ENCODE results near the gene CCT6B.
"Not testable (repeated sequence)": the region's sequence is repeated elsewhere in the genome, so short reads cannot be mapped to it uniquely, and the experiment has no call there.

The CCT6B gene

DNA sequence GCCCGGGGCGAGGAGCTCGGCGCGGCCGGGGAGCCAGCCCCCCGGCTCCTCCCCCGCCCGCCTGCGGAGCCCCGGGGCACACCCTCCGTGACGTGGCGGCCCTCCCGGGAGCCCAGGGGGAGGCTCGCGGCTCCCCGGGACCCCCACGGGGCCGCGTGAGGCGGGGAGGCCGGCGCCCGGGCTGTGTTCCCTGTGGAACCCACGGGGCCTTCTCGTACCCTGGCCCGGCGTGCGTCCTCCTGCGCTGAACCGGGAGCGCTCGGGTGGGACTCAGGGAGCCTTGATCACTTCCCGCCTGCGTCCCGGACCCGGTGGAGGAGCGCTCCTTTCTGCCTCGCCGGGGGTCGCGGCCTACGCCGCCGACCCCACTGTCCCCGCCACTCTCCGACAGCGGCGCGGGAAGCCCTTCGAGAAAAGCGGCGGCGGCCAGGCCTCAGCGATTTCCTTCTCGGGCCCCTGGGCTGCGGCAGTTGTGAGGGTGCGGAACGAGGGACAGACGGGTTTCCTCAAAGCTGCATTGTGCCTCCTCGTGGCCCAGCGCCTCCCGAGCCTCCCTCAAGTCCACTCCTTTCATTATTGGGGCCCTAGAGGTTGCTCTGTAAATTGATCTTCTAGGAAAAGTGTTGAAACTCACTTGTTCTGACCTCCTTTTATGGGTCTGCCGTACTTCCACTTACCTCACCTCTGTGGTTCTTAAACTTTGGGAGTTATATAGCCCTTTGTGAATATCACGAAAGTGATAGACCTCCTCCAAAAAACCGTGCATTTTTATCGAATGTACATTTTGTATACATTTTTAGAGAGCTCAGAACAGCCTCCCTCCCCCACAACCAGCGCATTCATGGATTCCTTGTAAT lies 19.6 kb upstream of the CCT6B start:
- DNase-seq (ENCODE audit: extremely low spot score, insufficient read length, low read depth) (peak; percentile 79), FAIRE-seq (peak; percentile 51)

DNA sequence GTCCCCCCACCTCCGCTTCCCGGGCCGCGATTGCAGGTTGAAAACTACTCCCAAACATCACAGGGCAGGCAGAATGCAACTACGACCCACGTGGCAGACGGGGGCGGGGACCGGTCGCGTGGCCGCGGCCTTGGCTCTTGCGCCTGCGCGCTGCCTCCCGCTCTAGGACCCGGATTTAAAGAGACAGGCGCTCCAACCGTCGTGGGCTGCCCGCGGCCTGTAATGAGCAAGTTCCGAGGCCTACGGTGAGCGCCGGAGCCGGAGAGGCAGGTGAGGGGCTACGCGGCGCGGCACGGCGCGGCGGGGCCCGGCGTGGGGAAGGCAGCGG lies 19.1 kb upstream of the CCT6B start, which contains the start of gene LIG3:
Gene LIG3, plus strand, starts transcription at position 160 of the 328 bp plus-strand sequence. CDS start 2,494 bp downstream, outside the sequence.
- FAIRE-seq (peak; percentile 96), DNase-seq (ENCODE audit: extremely low spot score, insufficient read length, low read depth) (peak; percentile 93)

DNA sequence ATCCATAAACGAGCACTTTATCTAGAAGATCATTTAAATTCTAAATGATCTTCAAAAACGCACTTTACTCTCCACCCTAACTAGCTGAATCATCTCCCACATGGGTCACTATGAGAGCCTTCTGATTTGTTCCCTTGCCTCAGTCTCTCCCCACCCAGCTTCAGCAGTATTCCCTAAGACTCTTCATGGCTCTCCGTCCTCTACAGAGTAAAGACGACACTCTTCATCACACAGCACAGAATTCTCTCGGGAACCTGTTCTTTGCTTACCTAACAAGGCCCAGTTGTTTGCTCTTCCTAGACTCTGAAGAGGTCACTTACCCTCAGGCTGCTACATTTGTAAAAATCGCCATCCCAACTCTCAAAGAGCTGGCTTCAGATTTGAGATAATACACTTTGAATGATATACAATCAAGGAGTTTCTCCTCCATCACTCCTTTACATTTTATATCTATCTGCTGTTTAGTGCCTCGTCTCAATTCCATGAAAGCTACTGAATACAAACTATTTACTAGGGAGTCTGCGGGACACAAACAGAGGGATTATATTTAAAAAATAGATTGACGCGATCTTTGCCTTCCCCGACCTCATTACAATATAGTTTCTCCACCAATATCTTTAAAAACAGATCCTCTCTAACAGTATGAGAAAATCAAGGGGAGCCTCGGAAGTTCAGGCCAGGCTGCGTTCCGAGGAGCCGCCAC lies 18.5 kb upstream of the CCT6B start:
- DNase-seq (ENCODE audit: extremely low spot score, insufficient read length, low read depth) (no peak), FAIRE-seq (no peak)

DNA sequence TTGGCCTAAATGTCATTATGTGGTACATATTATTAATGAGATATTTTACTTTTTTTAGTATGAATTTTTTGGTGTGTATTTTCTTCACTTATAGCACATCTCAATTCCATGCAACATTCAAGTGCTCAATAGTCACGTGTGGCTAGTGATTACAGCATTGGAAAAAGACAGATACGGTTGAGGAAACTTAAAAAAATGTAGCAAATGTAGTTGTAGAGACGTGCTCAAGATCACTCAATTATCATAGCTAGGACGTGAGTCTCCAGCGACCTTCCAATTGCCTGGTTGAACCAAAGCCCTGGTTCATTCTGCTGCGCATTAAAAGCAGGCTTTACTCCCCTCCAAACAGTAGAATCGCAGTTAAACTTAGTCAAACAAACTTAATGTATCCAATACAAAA lies 17.9 kb upstream of the CCT6B start:
- FAIRE-seq = no peak
- DNase-seq (ENCODE audit: extremely low spot score, insufficient read length, low read depth) = no peak

DNA sequence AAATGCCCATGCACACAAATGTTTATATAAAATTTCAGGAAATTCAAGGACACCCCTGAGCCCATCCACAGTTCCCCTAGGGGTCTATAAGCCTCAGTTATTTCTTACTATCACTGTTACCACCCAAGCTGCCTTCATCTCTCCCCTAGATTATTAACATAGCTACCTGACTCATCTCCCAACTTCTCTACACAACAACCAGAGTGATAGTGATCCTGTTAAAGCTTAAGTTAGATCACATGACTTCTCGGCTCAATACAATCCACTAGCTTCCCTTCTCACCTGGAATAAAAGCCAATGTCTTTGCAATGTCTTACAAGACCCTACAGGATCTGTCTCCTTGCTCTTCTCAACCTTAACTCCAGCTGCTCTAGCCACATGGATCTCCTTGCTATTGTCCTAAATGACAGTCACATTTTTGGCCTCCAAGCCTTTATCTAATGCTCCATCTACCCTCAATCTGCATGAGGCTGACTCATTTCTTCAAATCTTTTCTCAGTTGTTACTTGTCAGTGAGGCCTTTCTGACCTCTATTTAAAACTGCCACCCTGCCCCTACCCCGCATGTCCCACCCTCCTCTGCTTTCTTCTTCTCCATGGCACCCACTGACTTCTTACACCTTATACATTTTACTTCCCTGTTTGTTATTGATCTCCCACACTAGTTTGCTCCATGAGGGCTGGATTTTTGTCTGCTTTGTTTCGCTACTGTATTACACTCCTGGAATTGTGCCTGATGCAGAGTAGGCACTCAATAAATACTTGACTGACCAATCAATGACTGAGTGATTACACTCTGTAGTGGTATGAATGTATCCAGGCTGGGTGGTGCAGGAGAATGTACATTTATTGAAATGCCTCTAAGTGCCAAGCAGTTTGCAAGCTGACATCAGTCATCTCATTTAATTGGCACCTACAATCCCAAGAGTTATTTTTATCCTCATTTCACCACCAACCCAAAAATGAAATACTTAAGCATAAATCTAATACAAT lies 13.8 kb upstream of the CCT6B start:
- DNase-seq (ENCODE audit: extremely low spot score, insufficient read length, low read depth) = no peak
- FAIRE-seq = no peak

DNA sequence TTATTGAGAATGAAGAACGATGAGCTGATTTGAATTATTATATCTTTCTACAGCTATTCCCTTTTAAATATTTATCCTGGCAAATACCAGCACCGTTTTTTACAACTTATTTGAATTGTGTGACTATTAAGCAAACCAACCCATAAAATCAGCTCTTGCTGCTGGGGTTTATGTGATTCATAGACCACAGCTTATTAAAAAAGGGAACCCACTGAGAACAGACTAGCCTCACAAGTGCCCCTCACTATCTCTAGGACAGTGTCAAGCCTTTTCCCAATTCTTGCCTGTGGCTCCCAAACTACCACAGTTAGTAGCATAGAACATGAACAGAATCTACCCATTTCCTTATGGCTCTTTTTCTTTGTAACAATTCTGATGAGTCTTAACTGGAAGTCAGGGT lies 12.9 kb upstream of the CCT6B start:
- DNase-seq (ENCODE audit: extremely low spot score, insufficient read length, low read depth) (no peak), FAIRE-seq (no peak)

DNA sequence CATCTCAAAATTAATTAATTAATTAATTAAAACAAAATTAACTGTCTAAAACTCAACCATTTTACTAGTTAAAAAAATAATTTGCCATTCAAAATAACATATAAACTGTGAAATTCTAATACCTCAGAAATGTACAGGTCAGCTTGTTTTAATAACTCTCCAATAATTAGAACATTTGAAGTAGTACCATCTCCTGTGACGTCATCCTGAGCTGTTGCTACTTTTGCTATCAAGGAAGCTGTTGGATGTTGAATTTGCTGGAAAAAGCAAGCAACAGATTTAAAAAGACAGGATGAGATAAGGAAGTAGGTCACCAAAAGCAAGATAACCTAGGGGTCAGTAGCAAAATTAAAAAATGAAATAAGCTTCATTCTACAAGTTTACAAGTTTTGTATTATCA lies 2.8 kb downstream of the CCT6B start:
- no peak for FAIRE-seq

DNA sequence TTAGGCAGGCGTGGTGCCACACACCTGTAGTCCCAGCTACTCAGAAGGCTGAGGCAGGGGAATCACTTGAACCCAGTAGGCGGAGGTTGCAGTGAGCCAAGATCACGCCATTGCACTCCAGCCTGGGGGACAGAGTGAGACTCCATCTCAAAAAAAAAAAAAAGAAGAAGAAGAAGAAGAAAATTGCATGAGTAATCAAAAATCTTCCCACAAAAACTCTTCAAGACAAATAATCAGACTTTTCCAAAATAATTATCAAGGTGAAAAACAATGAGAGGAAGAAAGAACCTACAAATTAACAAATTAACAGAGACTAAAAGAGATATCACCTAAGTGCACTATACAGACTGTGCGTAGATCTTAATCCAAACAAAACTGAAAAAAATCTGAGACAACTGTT lies 10.5 kb downstream of the CCT6B start:
- DNase-seq (ENCODE audit: extremely low spot score, insufficient read length, low read depth) = not testable (repeated sequence)

More for the DNA sequence above, 2.8 kb downstream of the CCT6B start:
- no peak for DNase-seq (ENCODE audit: extremely low spot score, insufficient read length, low read depth)

DNA sequence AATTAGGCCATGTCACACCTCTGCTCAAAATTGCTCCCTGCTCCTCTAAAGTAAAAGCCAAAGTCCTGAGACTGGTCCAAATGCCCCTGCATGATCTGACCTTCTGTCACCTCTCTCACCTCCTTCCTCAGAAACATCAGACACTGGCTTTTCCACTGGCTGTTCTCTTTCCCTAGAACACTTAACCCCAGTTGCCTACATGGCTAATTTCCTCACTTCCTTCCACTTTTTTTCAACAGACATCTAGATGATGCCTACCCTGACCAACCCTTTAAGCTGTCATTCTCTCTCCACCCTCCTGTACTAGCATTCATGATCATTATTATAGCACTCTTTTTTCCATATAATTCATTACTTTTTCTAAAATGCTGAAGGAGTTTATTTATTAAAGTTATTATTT lies 31.0 kb downstream of the CCT6B start:
- DNase-seq (ENCODE audit: extremely low spot score, insufficient read length, low read depth) = no peak
- FAIRE-seq = no peak

More for the DNA sequence above, 10.5 kb downstream of the CCT6B start:
- not testable (repeated sequence) for FAIRE-seq

DNA sequence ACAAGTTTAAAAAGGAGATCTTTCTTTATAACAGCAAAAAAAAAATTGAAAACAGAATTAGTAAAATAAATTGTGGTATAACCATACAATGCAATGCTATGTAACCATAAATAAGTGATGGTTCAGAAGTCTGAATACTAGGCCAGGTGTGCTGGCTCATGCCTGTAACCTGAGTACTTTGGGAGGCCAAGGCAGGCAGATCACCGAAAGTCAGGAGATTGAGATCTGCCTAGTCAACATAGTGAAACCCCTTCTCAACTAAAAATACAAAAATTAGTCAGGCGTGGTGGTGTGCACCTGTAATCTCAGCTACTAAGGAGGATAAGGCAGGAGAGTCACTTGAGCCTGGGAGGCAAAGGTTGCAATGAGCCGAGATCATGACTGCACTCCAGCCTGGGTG lies 34.6 kb downstream of the CCT6B start:
- DNase-seq (ENCODE audit: extremely low spot score, insufficient read length, low read depth) (no peak), FAIRE-seq (no peak)

DNA sequence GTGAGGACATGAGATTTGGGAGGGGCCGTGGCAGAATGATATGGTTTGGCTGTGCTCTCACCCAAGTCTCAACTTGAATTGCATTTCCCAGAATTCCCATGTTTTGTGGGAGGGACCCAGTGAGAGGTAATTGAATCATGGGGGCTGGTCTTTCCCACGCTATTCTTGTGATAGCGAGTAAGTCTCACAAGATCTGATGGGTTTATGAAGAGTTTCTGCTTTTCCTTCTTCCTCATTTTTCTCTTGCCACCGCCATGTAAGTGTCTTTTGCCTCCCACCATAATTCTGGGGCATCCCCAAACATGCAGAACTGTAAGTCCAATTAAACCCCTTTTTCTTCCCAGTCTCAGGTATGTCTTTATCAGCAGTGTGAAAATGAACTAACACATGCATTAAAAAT lies 40.6 kb downstream of the CCT6B start:
- FAIRE-seq (no peak), DNase-seq (ENCODE audit: extremely low spot score, insufficient read length, low read depth) (no peak)

DNA sequence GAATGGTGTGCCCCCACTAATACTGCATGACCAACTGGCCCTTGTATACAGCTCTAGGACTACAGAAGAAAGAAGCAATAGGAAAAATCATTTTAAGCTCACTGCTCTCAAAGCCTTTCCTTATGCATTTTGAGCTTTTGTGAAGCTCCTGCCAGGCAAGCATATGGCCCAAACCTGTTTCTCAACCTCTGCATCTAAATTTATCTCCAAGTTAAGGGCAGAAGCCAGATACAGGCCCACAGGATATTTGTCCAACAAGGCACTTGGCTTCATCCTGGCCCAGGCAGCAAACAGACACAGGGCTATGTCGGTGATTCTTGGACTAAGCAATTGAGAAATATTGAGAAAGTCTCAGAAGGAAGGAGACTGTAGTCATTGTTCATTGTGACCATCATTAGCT lies 43.9 kb downstream of the CCT6B start:
- FAIRE-seq = no peak
- DNase-seq (ENCODE audit: extremely low spot score, insufficient read length, low read depth) = no peak

DNA sequence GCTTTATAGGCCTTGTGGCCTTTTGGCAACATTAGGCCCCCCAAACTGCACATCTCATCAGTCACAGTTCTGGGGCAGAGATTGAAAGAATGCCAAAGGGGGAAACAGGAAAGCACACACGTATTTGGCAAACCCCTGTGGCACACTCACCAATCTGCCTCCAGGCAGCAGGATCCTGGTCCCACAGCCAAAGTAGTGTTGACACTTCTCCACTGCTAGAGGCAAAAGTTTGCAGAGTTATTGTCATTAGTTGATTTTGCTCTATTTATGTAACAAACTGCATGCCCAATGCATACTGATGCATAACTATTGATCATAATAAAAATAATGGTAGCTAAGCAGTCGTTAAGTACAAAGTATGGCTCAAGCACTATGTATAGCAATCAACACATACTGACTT lies 45.1 kb downstream of the CCT6B start:
- no peak for DNase-seq (ENCODE audit: extremely low spot score, insufficient read length, low read depth)

DNA sequence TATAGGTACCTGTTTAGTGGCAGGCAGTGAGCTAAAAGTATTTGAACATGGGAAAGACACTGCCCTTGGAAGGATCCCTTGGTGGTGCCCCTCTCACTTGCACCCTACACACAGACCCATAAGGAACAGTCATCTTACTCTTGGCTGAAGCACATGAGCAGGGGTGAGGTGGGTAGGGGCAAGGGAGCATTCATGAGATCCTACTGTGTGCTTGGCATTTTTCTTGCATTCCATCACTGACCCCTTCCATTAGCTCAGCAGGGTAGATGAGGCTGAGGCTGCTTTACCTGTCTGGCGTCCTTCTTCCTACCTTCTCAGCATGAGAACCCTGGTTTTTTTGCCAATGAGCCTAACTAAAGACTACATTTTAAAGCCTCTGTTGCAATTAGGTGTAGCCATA lies 48.3 kb downstream of the CCT6B start:
- no peak for DNase-seq (ENCODE audit: extremely low spot score, insufficient read length, low read depth)

More for the DNA sequence above, 45.1 kb downstream of the CCT6B start:
- no peak for FAIRE-seq

DNA sequence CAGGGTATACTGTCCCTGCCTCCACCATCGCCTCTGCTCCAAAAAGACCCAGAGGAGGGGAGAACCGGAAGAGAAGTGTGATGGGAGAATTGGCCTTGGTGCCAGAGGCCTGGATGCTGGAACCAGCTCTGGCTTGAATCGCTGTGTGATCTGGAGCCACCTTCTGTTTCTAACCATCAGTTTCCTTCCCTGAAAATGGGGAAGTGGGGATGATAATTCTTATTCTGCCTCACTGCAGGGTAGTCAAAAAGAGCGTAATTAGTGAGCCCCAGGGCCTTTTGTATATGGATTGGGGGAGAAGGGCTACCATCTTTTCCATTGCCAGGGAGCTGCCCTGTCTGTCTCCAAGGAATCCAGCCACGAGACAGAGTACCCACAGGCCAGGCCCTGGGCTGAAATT lies 52.2 kb downstream of the CCT6B start:
- DNase-seq (ENCODE audit: extremely low spot score, insufficient read length, low read depth) (no peak), FAIRE-seq (no peak)

More for the DNA sequence above, 48.3 kb downstream of the CCT6B start:
- FAIRE-seq = no peak

DNA sequence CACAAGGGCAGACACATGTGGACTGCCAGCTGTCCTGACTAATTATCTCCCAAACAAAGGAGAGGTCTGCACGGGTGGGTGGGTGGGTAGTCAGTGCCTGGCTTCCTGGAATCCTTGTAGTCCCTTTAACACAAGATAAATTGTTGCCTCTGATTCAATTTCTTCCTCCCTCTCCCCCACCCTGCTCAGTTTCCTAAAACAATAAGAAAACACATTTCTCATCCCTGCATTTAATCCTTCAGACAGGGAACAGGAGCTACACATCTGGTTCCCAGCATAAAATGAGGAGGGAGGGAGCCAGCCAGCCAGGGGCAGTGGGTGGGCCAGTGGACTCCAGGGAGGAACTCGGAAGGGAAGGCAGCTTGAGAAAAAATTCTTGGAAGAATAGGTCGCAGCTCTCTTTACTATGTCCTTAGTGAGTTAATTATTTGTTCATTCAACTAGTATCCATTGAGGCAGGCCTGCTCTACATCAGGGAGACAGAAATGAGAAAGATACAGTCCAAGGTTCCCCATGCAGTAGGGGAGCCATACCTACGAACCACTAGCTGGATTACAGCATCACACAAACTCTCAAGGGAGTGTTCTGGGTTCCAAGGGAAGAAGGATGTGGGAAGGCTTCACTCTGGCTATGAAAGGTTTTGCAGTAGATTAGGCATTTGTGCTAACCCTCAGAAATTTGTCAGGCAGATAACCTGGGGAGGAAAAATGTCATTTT lies 58.3 kb downstream of the CCT6B start:
- FAIRE-seq (no peak), DNase-seq (ENCODE audit: extremely low spot score, insufficient read length, low read depth) (no peak)

DNA sequence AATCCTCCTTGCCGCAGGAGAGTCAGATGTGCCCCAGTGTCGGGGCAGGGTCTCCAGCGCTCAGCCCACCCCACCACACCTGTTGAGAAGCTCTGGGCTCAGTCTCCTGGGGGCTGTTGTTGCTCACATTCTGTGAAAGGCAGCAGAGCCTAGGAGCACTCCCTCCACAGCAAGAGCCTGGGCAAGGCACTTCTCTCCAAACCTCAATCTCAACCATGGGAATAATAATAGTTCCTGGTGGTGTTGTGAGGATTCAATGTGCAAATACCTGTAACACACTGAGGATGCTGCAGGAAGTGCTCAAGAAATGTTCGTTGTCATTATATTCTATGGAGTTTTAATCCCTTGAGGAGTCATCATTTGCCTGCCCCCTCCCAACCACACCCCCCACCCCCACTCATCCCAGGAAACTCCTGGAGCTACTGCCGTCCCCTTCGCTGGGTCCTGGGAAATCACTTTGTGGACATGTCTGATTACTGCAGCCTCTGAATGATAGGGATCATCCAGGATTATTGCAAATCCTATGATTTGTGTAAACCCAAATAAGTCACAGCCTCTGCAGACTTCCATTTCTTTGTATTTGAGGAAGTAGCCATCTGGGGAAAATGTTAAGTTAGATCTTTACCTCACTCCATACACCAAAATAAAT lies 61.5 kb downstream of the CCT6B start:
- no peak for FAIRE-seq
- no peak for DNase-seq (ENCODE audit: extremely low spot score, insufficient read length, low read depth)

DNA sequence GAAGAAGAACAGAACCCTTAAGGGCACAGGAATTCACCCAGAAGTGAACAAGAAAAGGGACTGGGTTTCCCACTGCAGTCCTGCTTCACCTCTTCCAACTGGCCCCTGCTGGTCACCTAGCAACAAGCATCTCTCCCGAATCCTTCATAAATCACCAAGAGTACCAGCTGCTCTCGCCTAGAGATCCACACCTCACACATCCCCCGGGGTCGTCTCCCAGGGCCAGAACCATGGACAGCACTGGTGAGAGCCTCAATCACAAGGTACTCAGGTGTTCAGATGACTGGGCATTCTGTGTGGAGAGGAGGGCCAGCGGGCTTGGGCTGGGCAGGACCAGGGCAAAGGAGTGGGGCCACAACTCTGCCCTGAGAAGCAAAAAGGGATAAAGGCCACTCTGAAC lies 65.9 kb downstream of the CCT6B start:
- no peak for DNase-seq (ENCODE audit: extremely low spot score, insufficient read length, low read depth)
- no peak for FAIRE-seq

DNA sequence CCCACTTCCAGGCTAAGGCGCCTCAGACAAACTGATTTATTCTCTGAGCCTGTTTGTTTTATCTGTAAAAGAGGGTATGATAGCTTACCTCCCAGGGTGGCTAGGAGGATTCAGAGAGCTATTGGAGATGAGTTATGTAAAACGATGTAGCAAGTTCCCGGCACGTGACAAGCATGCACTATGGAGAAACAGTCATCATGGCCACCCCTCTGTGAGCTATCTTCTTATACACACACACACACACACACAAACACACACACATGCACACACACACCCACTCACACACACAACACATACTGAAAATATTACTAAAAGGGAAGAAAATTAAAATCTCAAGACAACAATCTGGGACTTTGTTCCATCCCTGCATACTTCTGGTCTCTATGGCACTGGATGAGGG lies 66.3 kb downstream of the CCT6B start:
- no peak for FAIRE-seq
- no peak for DNase-seq (ENCODE audit: extremely low spot score, insufficient read length, low read depth)
